HepG2 (cell line): Measurements from ENCODE around the gene TEAD3. TPM values are rescaled to one million over a fixed set of nuclear protein-coding genes. Genes with fewer than 3 reads are reported as not detected.
"Not testable (repeated sequence)": the region's sequence is repeated elsewhere in the genome, so short reads cannot be mapped to it uniquely, and the experiment has no call there.

Experiments used
- ATAC-seq: fragments of 200-7000 bp; cut with Tn5 transposase; 3 replicates; pipeline ENCODE4 v1.9.1; 2020; ENCODE audit warnings: mild to moderate bottlenecking, moderate library complexity
- BruUV-seq: library from RNA; stranded (reverse); fragments of 400-500 nt; replicated peaks from 2 replicates; lab custom pipeline; 2021; lab: Mats Ljungman, UMichigan
- CTCF ChIA-PET: fragments of 300-600 bp; formaldehyde crosslinking; extraction: SDS; loops from one replicate; lab custom pipeline; 2021; ENCODE audit warnings: low total read pairs, inconsistent platforms, low intra/inter-chr PET ratio; lab: Yijun Ruan, JAX
- POLR2A ChIA-PET: fragments of 350-600 bp; sonication (Branson Sonifier 250); formaldehyde crosslinking; loops from one replicate; lab custom pipeline; 2020; ENCODE audit warnings: antibody characterized with exemption, inconsistent platforms; lab: Yijun Ruan, JAX
- DNase-seq: peaks from one replicate; pipeline ENCODE4 v3.0.0-alpha.2; 2015; ENCODE audit warnings: low spot score
- FAIRE-seq: peaks from 3 replicates; lab custom pipeline; 2011; peaks lifted over from hg19 to GRCh38; lab: Jason Lieb, UNC
- H2AFZ ChIP-seq: one replicate; pipeline ENCODE4 v1.6.1; 2011; ENCODE audit warnings: low read length, inconsistent platforms
- H3K27ac ChIP-seq: fragments of 300-600 bp; 3 replicates; pipeline ENCODE4 v1.8.0; 2011; ENCODE audit warnings: mixed run types, mild to moderate bottlenecking, mixed read lengths, low read length, inconsistent platforms; ENCODE audit not compliant: insufficient read depth; ENCODE audit errors: extremely low read length
- H3K27me3 ChIP-seq, 2 experiments: fragments of 200-600 bp in 1 of 2; 2 replicates in 1 of 2; 3 replicates in 1 of 2; pipeline versions ENCODE4 v1.6.0 to v1.8.0; 2011; ENCODE audit warnings: low read length in 2 of 2, mild to moderate bottlenecking in 2 of 2, moderate library complexity in 2 of 2, inconsistent platforms in 1 of 2; ENCODE audit not compliant: insufficient read depth in 2 of 2, control insufficient read depth in 1 of 2
- H3K36me3 ChIP-seq, 2 experiments: fragments of 200-600 bp in 1 of 2; replicated peaks in 1 of 2; 2 replicates in 1 of 2; 3 replicates in 1 of 2; pipeline versions ENCODE4 v1.5.1 to v1.8.0; 2011; ENCODE audit warnings: low read length in 2 of 2, inconsistent platforms in 1 of 2; ENCODE audit not compliant: insufficient read depth in 2 of 2, control insufficient read depth in 1 of 2
- H3K4me1 ChIP-seq: 2 replicates; pipeline ENCODE4 v1.5.1; 2012; ENCODE audit warnings: low read length, inconsistent platforms; ENCODE audit not compliant: insufficient read depth
- H3K4me2 ChIP-seq: 2 replicates; pipeline ENCODE4 v1.6.0; 2011; ENCODE audit warnings: low read depth, low read length, inconsistent platforms
- H3K4me3 ChIP-seq, 3 experiments: fragments of 200-600 bp in 1 of 3; sonication (generic), shearing (Covaris generic) in 1 of 3; replicated peaks in 1 of 3; 2 replicates each; pipeline ENCODE4 v1.5.1; 2011 to 2016; ENCODE audit warnings: low read length in 3 of 3, inconsistent platforms in 2 of 3, low read depth in 2 of 3, mild to moderate bottlenecking in 2 of 3, control low read depth in 1 of 3, mixed read lengths in 1 of 3; ENCODE audit not compliant: insufficient read depth in 1 of 3
- H3K79me2 ChIP-seq: one replicate; pipeline ENCODE4 v1.6.1; 2011; ENCODE audit warnings: low read length, inconsistent platforms; ENCODE audit not compliant: insufficient read depth
- H3K9ac ChIP-seq: 2 replicates; pipeline ENCODE4 v1.6.0; 2011; ENCODE audit warnings: mild to moderate bottlenecking, low read depth, low read length, inconsistent platforms; ENCODE audit not compliant: insufficient read depth
- H3K9me3 ChIP-seq: 2 replicates; pipeline ENCODE4 v1.5.1; 2012; ENCODE audit warnings: mild to moderate bottlenecking, low read length
- H4K20me1 ChIP-seq: 2 replicates; pipeline ENCODE4 v1.6.0; 2011; ENCODE audit warnings: inconsistent platforms, mild to moderate bottlenecking, low read length, moderate library complexity; ENCODE audit not compliant: insufficient read depth
- PAF1 ChIP-seq: IDR thresholded peaks from 2 replicates; pipeline ENCODE4 v1.6.1; 2016; ENCODE audit warnings: missing genetic modification reagents, missing compliant biosample characterization
- RELA ChIP-seq: sonication (generic); formaldehyde crosslinking; IDR thresholded peaks from 2 replicates; pipeline ENCODE4 v1.4.0; 2020; ENCODE audit warnings: missing genetic modification reagents
- ZBTB7B ChIP-seq: sonication (generic); formaldehyde crosslinking; IDR thresholded peaks from 2 replicates; pipeline ENCODE4 v1.4.0; 2020; ENCODE audit warnings: missing genetic modification reagents
- ZNF121 ChIP-seq: sonication (generic); formaldehyde crosslinking; IDR thresholded peaks from 2 replicates; pipeline ENCODE4 v1.5.0; 2020; ENCODE audit warnings: mild to moderate bottlenecking, missing genetic modification reagents
- WGBS: methylation state at CpG from one replicate; pipeline ENCODE4 v1.1.6; 2017; ENCODE audit warnings: low lambda C conversion rate; 5-methylcytosine and 5-hydroxymethylcytosine counted together
- in situ Hi-C: cut with HindIII; loops from 2 replicates; pipeline ENCODE4 v1.10.0; 2017; ENCODE audit warnings: low pct_unique_long_range_greater_than_20kb; ENCODE audit not compliant: extremely low pct_ligation_motif_present
- intact Hi-C: fragments of 100-400 bp; cut with micrococcal nuclease; formaldehyde crosslinking; loops from one replicate; pipeline ENCODE4 v1.10.0; 2022; ENCODE audit not compliant: unreplicated experiment
- polyA plus RNA-seq, 8 experiments: library from polyadenylated mRNA; depleted of rRNA in 3 of 8; stranded (reverse) in 7 of 8; unstranded in 1 of 8; fragments of >200 nt; fragmentation: Illumina TruSeq in 4 of 8; extraction: Trizol in 4 of 8; gene quantifications; 2 replicates each; pipeline versions ENCODE4 v1.2.1 to v1.2.3, GENCODE V29; 2011 to 2016; ENCODE audit warnings: low read depth in 4 of 8, missing spikeins in 1 of 8, mixed read lengths in 1 of 8; ENCODE audit not compliant: insufficient read depth in 1 of 8
- total RNA-seq, 5 experiments: library from RNA; depleted of rRNA; stranded (reverse); fragments of >200 nt; fragmentation: Illumina TruSeq; extraction: Trizol; gene quantifications; 2 replicates each; pipeline ENCODE4 v1.2.3, GENCODE V29; 2016; ENCODE audit warnings: low read depth in 1 of 5
- TF ChIP-seq, protein P1 (sequence below): sonication (generic); formaldehyde crosslinking; IDR thresholded peaks from 2 replicates; pipeline ENCODE4 v1.5.0; 2020; ENCODE audit warnings: mild to moderate bottlenecking, missing genetic modification reagents
- TF ChIP-seq, protein P2 (sequence below): sonication (generic); formaldehyde crosslinking; IDR thresholded peaks from 2 replicates; pipeline ENCODE4 v1.4.0; 2020; ENCODE audit warnings: missing genetic modification reagents, borderline replicate concordance
- TF ChIP-seq, protein P3 (sequence below): sonication (generic); formaldehyde crosslinking; IDR thresholded peaks from 2 replicates; pipeline ENCODE4 v1.4.0; 2020; ENCODE audit warnings: missing genetic modification reagents

Gene TEAD3
- total and polyA plus RNA-seq, 2 of the 13 experiments (the other 11 are each of a cell fraction or from before 2014, with no cell fraction given) = 15.1 to 16.5 TPM

DNA sequence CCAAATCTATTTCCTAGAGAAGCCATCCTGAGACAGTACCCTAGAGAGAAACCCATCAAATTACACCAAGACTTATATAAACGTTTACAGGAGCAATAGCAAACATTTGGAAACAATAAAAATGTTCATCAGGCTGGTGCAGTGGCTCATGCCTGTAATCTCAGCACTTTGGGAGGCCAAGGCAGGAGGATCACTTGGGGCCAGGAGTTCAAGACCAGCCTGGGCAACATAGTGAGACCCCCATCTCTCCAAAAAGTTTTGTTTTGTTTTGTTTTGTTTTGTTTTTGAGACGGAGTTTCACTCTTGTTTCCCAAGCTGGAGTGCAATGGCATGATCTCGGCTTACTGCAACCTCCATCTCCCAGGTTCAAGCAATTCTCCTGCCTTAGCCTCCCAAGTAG is 64.2 kb downstream of the TEAD3 start:
- in situ Hi-C loops, FAIRE-seq, H3K36me3 ChIP-seq, BruUV-seq, H3K27ac ChIP-seq, DNase-seq, ATAC-seq, H3K79me2 ChIP-seq, H2AFZ ChIP-seq, H4K20me1 ChIP-seq, H3K4me2 ChIP-seq, CTCF ChIA-PET, H3K9ac ChIP-seq, H3K4me3 ChIP-seq, POLR2A ChIA-PET, intact Hi-C loops, H3K9me3 ChIP-seq: not testable (repeated sequence)
- TF ChIP-seq ZNF121 (CRISPR knock-in tag) = peak; percentile 25; the same call in 1 of the 2 replicates
- TF ChIP-seq, protein P1, sequence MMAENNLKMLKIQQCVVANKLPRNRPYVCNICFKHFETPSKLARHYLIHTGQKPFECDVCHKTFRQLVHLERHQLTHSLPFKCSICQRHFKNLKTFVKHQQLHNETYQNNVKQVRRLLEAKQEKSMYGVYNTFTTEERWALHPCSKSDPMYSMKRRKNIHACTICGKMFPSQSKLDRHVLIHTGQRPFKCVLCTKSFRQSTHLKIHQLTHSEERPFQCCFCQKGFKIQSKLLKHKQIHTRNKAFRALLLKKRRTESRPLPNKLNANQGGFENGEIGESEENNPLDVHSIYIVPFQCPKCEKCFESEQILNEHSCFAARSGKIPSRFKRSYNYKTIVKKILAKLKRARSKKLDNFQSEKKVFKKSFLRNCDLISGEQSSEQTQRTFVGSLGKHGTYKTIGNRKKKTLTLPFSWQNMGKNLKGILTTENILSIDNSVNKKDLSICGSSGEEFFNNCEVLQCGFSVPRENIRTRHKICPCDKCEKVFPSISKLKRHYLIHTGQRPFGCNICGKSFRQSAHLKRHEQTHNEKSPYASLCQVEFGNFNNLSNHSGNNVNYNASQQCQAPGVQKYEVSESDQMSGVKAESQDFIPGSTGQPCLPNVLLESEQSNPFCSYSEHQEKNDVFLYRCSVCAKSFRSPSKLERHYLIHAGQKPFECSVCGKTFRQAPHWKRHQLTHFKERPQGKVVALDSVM (CRISPR knock-in tag) = peak; percentile 54; the same call in 1 of the 2 replicates
- Histone ChIP-seq H3K4me1 (peaks cover 64% of the 10 kb centered on the region), H3K27me3 (peaks cover 2 to 16% of the 10 kb centered on the region in 2 experiments; a peak in 2 of 5 replicates)
- 42% methylated on average over 3 of the region's 3 CpGs for WGBS

DNA sequence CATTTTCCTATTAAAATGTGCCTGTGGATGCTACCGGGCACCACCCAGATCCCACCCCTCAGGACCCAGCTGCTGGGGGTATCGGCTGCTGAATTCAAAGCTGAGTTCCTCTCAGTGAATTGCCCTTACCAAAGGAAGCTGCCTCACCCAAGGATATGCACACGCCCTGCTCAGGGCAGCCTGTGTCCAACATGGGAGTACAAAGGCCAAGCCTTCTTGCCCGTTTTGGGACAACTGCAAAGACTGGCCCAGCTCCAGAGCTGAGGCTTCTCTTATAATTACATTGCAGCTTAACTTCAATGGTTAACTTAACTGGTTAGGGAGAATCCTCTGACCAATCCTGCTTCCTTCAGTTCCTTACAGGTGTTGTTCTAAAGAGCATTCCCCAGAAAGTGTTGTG is 64.6 kb downstream of the TEAD3 start:
- Histone ChIP-seq H3K4me3 (no peak overlapping the region), H3K4me1 (peaks cover 63% of the 10 kb centered on the region), H3K27ac (no peak overlapping the region), H3K4me2 (no peak overlapping the region), H3K36me3 (no peaks in the 10 kb centered on the region), H3K9ac (no peak overlapping the region), H3K79me2 (no peaks in the 10 kb centered on the region), H3K27me3 (peaks cover 2 to 16% of the 10 kb centered on the region in 2 experiments; a peak in 2 of 5 replicates), H2AFZ (no peak overlapping the region), H4K20me1 (no peaks in the 10 kb centered on the region), H3K9me3 (peaks cover 9% of the 10 kb centered on the region)
- DNase-seq = no peak
- BruUV-seq = no TSS peak
- WGBS = 20% methylated on average over 4 of the region's 4 CpGs
- CTCF ChIA-PET = no interaction called here
- POLR2A ChIA-PET = no interaction called here
- no peak for ATAC-seq
- in situ Hi-C loops = no loop called here
- FAIRE-seq = no peak
- intact Hi-C loops = no loop called here
- TF ChIP-seq PAF1 (CRISPR knock-in tag) (no peak), ZBTB7B (CRISPR knock-in tag) (no peak), RELA (CRISPR knock-in tag) (no peak)
- TF ChIP-seq, protein P2, sequence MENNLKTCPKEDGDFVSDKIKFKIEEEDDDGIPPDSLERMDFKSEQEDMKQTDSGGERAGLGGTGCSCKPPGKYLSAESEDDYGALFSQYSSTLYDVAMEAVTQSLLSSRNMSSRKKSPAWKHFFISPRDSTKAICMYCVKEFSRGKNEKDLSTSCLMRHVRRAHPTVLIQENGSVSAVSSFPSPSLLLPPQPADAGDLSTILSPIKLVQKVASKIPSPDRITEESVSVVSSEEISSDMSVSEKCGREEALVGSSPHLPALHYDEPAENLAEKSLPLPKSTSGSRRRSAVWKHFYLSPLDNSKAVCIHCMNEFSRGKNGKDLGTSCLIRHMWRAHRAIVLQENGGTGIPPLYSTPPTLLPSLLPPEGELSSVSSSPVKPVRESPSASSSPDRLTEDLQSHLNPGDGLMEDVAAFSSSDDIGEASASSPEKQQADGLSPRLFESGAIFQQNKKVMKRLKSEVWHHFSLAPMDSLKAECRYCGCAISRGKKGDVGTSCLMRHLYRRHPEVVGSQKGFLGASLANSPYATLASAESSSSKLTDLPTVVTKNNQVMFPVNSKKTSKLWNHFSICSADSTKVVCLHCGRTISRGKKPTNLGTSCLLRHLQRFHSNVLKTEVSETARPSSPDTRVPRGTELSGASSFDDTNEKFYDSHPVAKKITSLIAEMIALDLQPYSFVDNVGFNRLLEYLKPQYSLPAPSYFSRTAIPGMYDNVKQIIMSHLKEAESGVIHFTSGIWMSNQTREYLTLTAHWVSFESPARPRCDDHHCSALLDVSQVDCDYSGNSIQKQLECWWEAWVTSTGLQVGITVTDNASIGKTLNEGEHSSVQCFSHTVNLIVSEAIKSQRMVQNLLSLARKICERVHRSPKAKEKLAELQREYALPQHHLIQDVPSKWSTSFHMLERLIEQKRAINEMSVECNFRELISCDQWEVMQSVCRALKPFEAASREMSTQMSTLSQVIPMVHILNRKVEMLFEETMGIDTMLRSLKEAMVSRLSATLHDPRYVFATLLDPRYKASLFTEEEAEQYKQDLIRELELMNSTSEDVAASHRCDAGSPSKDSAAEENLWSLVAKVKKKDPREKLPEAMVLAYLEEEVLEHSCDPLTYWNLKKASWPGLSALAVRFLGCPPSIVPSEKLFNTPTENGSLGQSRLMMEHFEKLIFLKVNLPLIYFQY (CRISPR knock-in tag) = no peak
- TF ChIP-seq, protein P3, sequence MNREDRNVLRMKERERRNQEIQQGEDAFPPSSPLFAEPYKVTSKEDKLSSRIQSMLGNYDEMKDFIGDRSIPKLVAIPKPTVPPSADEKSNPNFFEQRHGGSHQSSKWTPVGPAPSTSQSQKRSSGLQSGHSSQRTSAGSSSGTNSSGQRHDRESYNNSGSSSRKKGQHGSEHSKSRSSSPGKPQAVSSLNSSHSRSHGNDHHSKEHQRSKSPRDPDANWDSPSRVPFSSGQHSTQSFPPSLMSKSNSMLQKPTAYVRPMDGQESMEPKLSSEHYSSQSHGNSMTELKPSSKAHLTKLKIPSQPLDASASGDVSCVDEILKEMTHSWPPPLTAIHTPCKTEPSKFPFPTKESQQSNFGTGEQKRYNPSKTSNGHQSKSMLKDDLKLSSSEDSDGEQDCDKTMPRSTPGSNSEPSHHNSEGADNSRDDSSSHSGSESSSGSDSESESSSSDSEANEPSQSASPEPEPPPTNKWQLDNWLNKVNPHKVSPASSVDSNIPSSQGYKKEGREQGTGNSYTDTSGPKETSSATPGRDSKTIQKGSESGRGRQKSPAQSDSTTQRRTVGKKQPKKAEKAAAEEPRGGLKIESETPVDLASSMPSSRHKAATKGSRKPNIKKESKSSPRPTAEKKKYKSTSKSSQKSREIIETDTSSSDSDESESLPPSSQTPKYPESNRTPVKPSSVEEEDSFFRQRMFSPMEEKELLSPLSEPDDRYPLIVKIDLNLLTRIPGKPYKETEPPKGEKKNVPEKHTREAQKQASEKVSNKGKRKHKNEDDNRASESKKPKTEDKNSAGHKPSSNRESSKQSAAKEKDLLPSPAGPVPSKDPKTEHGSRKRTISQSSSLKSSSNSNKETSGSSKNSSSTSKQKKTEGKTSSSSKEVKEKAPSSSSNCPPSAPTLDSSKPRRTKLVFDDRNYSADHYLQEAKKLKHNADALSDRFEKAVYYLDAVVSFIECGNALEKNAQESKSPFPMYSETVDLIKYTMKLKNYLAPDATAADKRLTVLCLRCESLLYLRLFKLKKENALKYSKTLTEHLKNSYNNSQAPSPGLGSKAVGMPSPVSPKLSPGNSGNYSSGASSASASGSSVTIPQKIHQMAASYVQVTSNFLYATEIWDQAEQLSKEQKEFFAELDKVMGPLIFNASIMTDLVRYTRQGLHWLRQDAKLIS (CRISPR knock-in tag) = no peak
